WTC11 (cell line): ENCODE data around the gene STPG4. TPM values are rescaled to one million over a fixed set of nuclear protein-coding genes. Genes with fewer than 3 reads are reported as not detected.
"Not testable (repeated sequence)": the region's sequence is repeated elsewhere in the genome, so short reads cannot be mapped to it uniquely, and the experiment has no call there.

Experiments
- ATAC-seq: fragments of 200-7000 bp; cut with Tn5 transposase; 2 replicates; pipeline ENCODE4 v1.10.0; 2021; ENCODE audit warnings: mild to moderate bottlenecking, moderate library complexity
- CTCF ChIA-PET: fragments of 300-600 bp; sonication (Branson Sonifier 250); formaldehyde crosslinking; loops from one replicate; lab custom pipeline; 2021; ENCODE audit warnings: antibody characterized with exemption; lab: Charles Lee
- POLR2A ChIA-PET: fragments of 350-600 bp; sonication (Branson Sonifier 250); formaldehyde crosslinking; loops from one replicate; lab custom pipeline; 2021; ENCODE audit warnings: antibody characterized with exemption; lab: Charles Lee
- DNase-seq: peaks from one replicate; pipeline ENCODE4 v3.0.0; 2021; ENCODE audit warnings: low spot score
- H3K27ac Mint-ChIP-seq: 2 replicates; pipeline ENCODE4 v1.8.0; 2021; ENCODE audit warnings: mixed read lengths
- H3K27me3 Mint-ChIP-seq: 2 replicates; pipeline ENCODE4 v1.8.0; 2021; ENCODE audit warnings: low read depth, mild to moderate bottlenecking, moderate library complexity, mixed read lengths
- H3K36me3 Mint-ChIP-seq: 2 replicates; pipeline ENCODE4 v1.8.0; 2021; ENCODE audit warnings: mixed read lengths
- H3K4me1 Mint-ChIP-seq: 2 replicates; pipeline ENCODE4 v1.8.0; 2022; ENCODE audit warnings: mixed read lengths
- H3K4me3 Mint-ChIP-seq: 2 replicates; pipeline ENCODE4 v1.8.0; 2021; ENCODE audit warnings: mild to moderate bottlenecking, moderate library complexity, mixed read lengths
- H3K9me3 Mint-ChIP-seq: 2 replicates; pipeline ENCODE4 v1.8.0; 2021; ENCODE audit warnings: mixed read lengths
- ESRRA ChIP-seq: sonication (generic); formaldehyde crosslinking; IDR thresholded peaks from 2 replicates; pipeline ENCODE4 v1.8.1; 2022; ENCODE audit warnings: mild to moderate bottlenecking, missing genetic modification reagents, borderline replicate concordance
- FOXP1 ChIP-seq: sonication (generic); formaldehyde crosslinking; IDR thresholded peaks from 2 replicates; pipeline ENCODE4 v1.8.0; 2022; ENCODE audit warnings: missing genetic modification reagents, mild to moderate bottlenecking, moderate library complexity, borderline replicate concordance
- ZNF416 ChIP-seq: fragments of 250-450 bp; sonication (Bioruptor Pico); IDR thresholded peaks from 2 replicates; pipeline ENCODE4 v1.9.0; 2021; ENCODE audit warnings: mild to moderate bottlenecking, inconsistent platforms
- total RNA-seq: library from RNA; stranded (reverse); gene quantifications from 3 replicates; pipeline ENCODE4 v1.2.3, GENCODE V29; 2021
- TF ChIP-seq, protein P1 (sequence below): sonication (generic); formaldehyde crosslinking; IDR thresholded peaks from 2 replicates; pipeline ENCODE4 v1.8.0; 2023; ENCODE audit warnings: missing genetic modification reagents, mild to moderate bottlenecking, borderline replicate concordance
- TF ChIP-seq, protein P2 (sequence below): fragments of 250-450 bp; sonication (Bioruptor Pico); IDR thresholded peaks from 2 replicates; pipeline ENCODE4 v1.9.0; 2021; ENCODE audit warnings: mild to moderate bottlenecking
- TF ChIP-seq, protein P3 (sequence below): sonication (generic); formaldehyde crosslinking; IDR thresholded peaks from 2 replicates; pipeline ENCODE4 v1.8.1; 2022; ENCODE audit warnings: mild to moderate bottlenecking, missing genetic modification reagents, moderate library complexity, borderline replicate concordance
- TF ChIP-seq, protein P4 (sequence below): sonication (generic); formaldehyde crosslinking; IDR thresholded peaks from 2 replicates; pipeline ENCODE4 v1.8.1; 2023; ENCODE audit warnings: mild to moderate bottlenecking, missing genetic modification reagents
- TF ChIP-seq, protein P5 (sequence below): sonication (generic); formaldehyde crosslinking; IDR thresholded peaks from 2 replicates; pipeline ENCODE4 v1.8.0; 2022; ENCODE audit warnings: mild to moderate bottlenecking, missing genetic modification reagents
- TF ChIP-seq, protein P6 (sequence below): sonication (generic); formaldehyde crosslinking; IDR thresholded peaks from 2 replicates; pipeline ENCODE4 v1.8.0; 2022; ENCODE audit warnings: mild to moderate bottlenecking, missing genetic modification reagents

STPG4 gene
- total RNA-seq, 1 experiment from 2014 or later: not detected

DNA sequence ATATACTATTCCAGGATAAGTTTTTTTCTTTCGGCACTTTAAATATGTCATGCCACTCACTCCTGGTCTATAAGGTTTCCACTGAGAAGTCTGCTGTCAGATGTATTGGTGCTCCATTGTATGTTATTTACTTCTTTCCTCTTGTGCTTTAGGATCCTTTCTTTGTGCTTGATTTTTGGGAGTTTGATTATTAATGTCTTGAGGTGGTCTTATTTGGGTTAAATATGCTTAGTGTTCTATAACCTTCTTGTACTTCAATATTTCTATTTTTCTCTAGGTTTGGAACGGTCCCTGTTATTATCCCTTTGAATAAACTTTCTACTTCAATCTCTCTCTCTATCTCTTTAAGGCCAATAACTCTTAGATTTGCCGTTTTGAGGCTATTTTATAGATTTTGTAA lies 28.3 kb downstream of the STPG4 start (continued):
- TF ChIP-seq, protein P1, sequence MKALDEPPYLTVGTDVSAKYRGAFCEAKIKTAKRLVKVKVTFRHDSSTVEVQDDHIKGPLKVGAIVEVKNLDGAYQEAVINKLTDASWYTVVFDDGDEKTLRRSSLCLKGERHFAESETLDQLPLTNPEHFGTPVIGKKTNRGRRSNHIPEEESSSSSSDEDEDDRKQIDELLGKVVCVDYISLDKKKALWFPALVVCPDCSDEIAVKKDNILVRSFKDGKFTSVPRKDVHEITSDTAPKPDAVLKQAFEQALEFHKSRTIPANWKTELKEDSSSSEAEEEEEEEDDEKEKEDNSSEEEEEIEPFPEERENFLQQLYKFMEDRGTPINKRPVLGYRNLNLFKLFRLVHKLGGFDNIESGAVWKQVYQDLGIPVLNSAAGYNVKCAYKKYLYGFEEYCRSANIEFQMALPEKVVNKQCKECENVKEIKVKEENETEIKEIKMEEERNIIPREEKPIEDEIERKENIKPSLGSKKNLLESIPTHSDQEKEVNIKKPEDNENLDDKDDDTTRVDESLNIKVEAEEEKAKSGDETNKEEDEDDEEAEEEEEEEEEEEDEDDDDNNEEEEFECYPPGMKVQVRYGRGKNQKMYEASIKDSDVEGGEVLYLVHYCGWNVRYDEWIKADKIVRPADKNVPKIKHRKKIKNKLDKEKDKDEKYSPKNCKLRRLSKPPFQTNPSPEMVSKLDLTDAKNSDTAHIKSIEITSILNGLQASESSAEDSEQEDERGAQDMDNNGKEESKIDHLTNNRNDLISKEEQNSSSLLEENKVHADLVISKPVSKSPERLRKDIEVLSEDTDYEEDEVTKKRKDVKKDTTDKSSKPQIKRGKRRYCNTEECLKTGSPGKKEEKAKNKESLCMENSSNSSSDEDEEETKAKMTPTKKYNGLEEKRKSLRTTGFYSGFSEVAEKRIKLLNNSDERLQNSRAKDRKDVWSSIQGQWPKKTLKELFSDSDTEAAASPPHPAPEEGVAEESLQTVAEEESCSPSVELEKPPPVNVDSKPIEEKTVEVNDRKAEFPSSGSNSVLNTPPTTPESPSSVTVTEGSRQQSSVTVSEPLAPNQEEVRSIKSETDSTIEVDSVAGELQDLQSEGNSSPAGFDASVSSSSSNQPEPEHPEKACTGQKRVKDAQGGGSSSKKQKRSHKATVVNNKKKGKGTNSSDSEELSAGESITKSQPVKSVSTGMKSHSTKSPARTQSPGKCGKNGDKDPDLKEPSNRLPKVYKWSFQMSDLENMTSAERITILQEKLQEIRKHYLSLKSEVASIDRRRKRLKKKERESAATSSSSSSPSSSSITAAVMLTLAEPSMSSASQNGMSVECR (CRISPR knock-in tag): no peak
- TF ChIP-seq, protein P2, sequence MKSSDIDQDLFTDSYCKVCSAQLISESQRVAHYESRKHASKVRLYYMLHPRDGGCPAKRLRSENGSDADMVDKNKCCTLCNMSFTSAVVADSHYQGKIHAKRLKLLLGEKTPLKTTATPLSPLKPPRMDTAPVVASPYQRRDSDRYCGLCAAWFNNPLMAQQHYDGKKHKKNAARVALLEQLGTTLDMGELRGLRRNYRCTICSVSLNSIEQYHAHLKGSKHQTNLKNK (CRISPR knock-in tag): no peak
- TF ChIP-seq ESRRA (CRISPR knock-in tag) (no peak), FOXP1 (CRISPR knock-in tag) (no peak), ZNF416 (CRISPR knock-in tag) (no peak)
- TF ChIP-seq, protein P3, sequence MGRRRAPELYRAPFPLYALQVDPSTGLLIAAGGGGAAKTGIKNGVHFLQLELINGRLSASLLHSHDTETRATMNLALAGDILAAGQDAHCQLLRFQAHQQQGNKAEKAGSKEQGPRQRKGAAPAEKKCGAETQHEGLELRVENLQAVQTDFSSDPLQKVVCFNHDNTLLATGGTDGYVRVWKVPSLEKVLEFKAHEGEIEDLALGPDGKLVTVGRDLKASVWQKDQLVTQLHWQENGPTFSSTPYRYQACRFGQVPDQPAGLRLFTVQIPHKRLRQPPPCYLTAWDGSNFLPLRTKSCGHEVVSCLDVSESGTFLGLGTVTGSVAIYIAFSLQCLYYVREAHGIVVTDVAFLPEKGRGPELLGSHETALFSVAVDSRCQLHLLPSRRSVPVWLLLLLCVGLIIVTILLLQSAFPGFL: no peak
- TF ChIP-seq, protein P4, sequence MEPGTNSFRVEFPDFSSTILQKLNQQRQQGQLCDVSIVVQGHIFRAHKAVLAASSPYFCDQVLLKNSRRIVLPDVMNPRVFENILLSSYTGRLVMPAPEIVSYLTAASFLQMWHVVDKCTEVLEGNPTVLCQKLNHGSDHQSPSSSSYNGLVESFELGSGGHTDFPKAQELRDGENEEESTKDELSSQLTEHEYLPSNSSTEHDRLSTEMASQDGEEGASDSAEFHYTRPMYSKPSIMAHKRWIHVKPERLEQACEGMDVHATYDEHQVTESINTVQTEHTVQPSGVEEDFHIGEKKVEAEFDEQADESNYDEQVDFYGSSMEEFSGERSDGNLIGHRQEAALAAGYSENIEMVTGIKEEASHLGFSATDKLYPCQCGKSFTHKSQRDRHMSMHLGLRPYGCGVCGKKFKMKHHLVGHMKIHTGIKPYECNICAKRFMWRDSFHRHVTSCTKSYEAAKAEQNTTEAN (CRISPR knock-in tag): no peak
- TF ChIP-seq, protein P5, sequence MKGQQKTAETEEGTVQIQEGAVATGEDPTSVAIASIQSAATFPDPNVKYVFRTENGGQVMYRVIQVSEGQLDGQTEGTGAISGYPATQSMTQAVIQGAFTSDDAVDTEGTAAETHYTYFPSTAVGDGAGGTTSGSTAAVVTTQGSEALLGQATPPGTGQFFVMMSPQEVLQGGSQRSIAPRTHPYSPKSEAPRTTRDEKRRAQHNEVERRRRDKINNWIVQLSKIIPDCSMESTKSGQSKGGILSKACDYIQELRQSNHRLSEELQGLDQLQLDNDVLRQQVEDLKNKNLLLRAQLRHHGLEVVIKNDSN (CRISPR knock-in tag): no peak
- TF ChIP-seq, protein P6, sequence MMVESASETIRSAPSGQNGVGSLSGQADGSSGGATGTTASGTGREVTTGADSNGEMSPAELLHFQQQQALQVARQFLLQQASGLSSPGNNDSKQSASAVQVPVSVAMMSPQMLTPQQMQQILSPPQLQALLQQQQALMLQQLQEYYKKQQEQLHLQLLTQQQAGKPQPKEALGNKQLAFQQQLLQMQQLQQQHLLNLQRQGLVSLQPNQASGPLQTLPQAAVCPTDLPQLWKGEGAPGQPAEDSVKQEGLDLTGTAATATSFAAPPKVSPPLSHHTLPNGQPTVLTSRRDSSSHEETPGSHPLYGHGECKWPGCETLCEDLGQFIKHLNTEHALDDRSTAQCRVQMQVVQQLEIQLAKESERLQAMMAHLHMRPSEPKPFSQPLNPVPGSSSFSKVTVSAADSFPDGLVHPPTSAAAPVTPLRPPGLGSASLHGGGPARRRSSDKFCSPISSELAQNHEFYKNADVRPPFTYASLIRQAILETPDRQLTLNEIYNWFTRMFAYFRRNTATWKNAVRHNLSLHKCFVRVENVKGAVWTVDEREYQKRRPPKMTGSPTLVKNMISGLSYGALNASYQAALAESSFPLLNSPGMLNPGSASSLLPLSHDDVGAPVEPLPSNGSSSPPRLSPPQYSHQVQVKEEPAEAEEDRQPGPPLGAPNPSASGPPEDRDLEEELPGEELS (CRISPR knock-in tag): no peak
- TF ChIP-seq, all 79 proteins: peak for 0

DNA sequence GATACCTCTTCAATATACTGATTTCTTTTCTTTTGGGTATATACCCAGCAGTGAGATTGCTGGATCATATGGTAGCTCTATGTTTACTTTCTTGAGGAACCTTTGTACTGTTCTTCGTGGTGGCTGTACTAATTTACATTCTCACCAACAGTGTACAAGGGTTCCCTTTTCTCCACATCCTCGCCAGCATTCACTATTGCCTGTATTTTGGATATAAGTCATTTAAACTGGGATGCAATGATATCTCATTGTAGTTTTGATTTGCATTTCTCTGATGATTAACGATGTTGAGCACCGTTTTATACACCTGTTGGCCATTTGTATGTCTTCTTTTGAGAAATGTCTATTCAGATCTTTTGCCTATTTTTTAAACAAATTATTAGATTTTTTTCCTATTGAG lies 30.4 kb downstream of the STPG4 start:
- H3K36me3 Mint-ChIP-seq, DNase-seq, H3K27me3 Mint-ChIP-seq, ATAC-seq, POLR2A ChIA-PET, H3K4me3 Mint-ChIP-seq, H3K9me3 Mint-ChIP-seq, H3K27ac Mint-ChIP-seq, CTCF ChIA-PET: not testable (repeated sequence)
- H3K4me1 Mint-ChIP-seq: peaks cover 19% of the 10 kb centered on the region

DNA sequence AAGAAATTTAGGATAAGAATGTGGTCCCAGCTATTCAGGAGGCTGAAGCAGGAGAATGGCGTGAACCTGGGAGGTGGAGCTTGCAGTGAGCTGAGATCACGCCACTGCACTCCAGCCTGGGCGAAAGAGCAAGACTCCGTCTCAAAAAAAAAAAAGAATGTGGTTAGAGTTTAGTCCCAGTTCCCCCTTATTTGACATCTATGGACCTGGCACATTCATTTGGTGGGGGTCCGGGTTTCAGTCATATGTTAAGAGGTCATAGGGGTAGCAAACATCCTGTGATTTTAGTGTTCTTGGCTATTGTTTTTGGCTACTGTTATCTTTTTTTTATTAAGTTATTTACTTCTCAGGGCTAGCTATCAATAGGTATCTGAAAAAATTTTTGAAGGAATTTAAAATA lies 34.7 kb downstream of the STPG4 start:
- H3K4me1 Mint-ChIP-seq, H3K27me3 Mint-ChIP-seq, H3K4me3 Mint-ChIP-seq, H3K36me3 Mint-ChIP-seq, ATAC-seq, H3K9me3 Mint-ChIP-seq, H3K27ac Mint-ChIP-seq, DNase-seq: not testable (repeated sequence)
- CTCF ChIA-PET: interaction anchor here (1.2 to 1.9 kb wide), 4 partner anchors 8 to 203 kb away, joined by 3 to 7 read pairs (median 3); no protein-coding TSS in a partner anchor
- POLR2A ChIA-PET: interaction anchor here (0.7 kb wide), 1 partner anchor 11 kb away, joined by 3 read pairs; no protein-coding TSS in a partner anchor
